Karpas-422 (cell line): ENCODE results near the gene FLOT2. TPM values are rescaled to one million over a fixed set of nuclear protein-coding genes. Genes with fewer than 3 reads are reported as not detected.
A peak's percentile ranks its signal among the peaks of the same experiment; 100 is the strongest.
"Not testable (repeated sequence)": the region's sequence is repeated elsewhere in the genome, so short reads cannot be mapped to it uniquely, and the experiment has no call there.

ENCODE experiments used
- DNase-seq: peaks from one replicate; pipeline ENCODE4 v3.0.0-alpha.2; 2015
- H2AFZ ChIP-seq: fragments of 200-600 bp; sonication (generic); 2 replicates; pipeline ENCODE4 v1.6.1; 2014; ENCODE audit warnings: antibody characterized with exemption, low read length, mixed read lengths
- H3K27ac ChIP-seq: fragments of 200-600 bp; sonication (generic); 2 replicates; pipeline ENCODE4 v1.5.1; 2014; ENCODE audit warnings: mild to moderate bottlenecking, low read length, moderate library complexity
- H3K27me3 ChIP-seq: fragments of 200-600 bp; sonication (generic); 2 replicates; pipeline ENCODE4 v1.6.1; 2014; ENCODE audit warnings: low read length, mixed read lengths
- H3K36me3 ChIP-seq: fragments of 200-600 bp; sonication (generic); 2 replicates; pipeline ENCODE4 v1.6.1; 2014; ENCODE audit warnings: low read length, mixed read lengths; ENCODE audit not compliant: insufficient read depth
- H3K4me1 ChIP-seq: fragments of 200-600 bp; sonication (generic); 2 replicates; pipeline ENCODE4 v1.6.1; 2014; ENCODE audit warnings: mild to moderate bottlenecking, low read length, mixed read lengths
- H3K4me2 ChIP-seq: fragments of 200-600 bp; sonication (generic); 2 replicates; pipeline ENCODE4 v1.6.1; 2014; ENCODE audit warnings: low read length, low read depth, mild to moderate bottlenecking; ENCODE audit not compliant: poor library complexity, severe bottlenecking
- H3K4me3 ChIP-seq: fragments of 200-600 bp; sonication (generic); 2 replicates; pipeline ENCODE4 v1.5.1; 2014; ENCODE audit warnings: mild to moderate bottlenecking, antibody characterized with exemption, low read length, mixed read lengths
- H3K79me2 ChIP-seq: fragments of 200-600 bp; sonication (generic); 2 replicates; pipeline ENCODE4 v1.6.1; 2014; ENCODE audit warnings: mild to moderate bottlenecking, low read length, mixed read lengths
- H3K9ac ChIP-seq: fragments of 200-600 bp; sonication (generic); 2 replicates; pipeline ENCODE4 v1.6.0; 2014; ENCODE audit warnings: low read length
- H3K9me2 ChIP-seq: fragments of 200-600 bp; sonication (generic), shearing (Covaris generic); replicated peaks from 2 replicates; pipeline ENCODE4 v1.6.0; 2014; ENCODE audit warnings: mild to moderate bottlenecking, low read length, moderate library complexity; ENCODE audit not compliant: insufficient read depth
- H3K9me3 ChIP-seq: fragments of 300-700, 200-600 bp; sonication (generic); 2 replicates; pipeline ENCODE4 v1.6.1; 2014; ENCODE audit warnings: low read length, mixed read lengths
- H4K20me1 ChIP-seq: fragments of 200-600 bp; sonication (generic); 2 replicates; pipeline ENCODE4 v1.6.1; 2014; ENCODE audit warnings: mild to moderate bottlenecking, antibody characterized with exemption, low read length, low read depth; ENCODE audit not compliant: insufficient read depth
- total RNA-seq: library from RNA; depleted of rRNA; stranded (reverse); fragments of >200 nt; shearing (Covaris generic); gene quantifications from 2 replicates; pipeline ENCODE4 v1.2.3, GENCODE V29; 2014; ENCODE audit warnings: low replicate concordance

FLOT2 gene
- total RNA-seq, 1 experiment from 2014 or later: 35.8 TPM

GRCh38 chr17:28849281-28849680, 48.3 kb downstream of the FLOT2 start:
- Histone ChIP-seq H3K9ac (no peak overlapping the region), H3K4me1 (peaks cover 4% of the 10 kb centered on the region), H3K4me2 (no peak overlapping the region), H4K20me1 (no peaks in the 10 kb centered on the region), H3K9me3 (no peaks in the 10 kb centered on the region), H3K27me3 (no peaks in the 10 kb centered on the region), H3K9me2 (no peaks in the 10 kb centered on the region), H3K79me2 (no peaks in the 10 kb centered on the region), H3K27ac (no peak overlapping the region), H3K36me3 (no peaks in the 10 kb centered on the region), H3K4me3 (no peak overlapping the region), H2AFZ (no peak overlapping the region)
- DNase-seq: no peak

- not testable (repeated sequence) for H3K4me2 ChIP-seq
These were observed 48.9 kb downstream of the FLOT2 start for GRCh38 chr17:28848667-28849066.

GRCh38 chr17:28846699-28847098, 50.8 kb downstream of the FLOT2 start:
- not testable (repeated sequence) for H3K4me3 ChIP-seq, H3K36me3 ChIP-seq, H2AFZ ChIP-seq, H3K79me2 ChIP-seq, H3K4me1 ChIP-seq, H3K9me3 ChIP-seq, H3K27ac ChIP-seq, H3K27me3 ChIP-seq, H3K9ac ChIP-seq, H3K9me2 ChIP-seq, DNase-seq, H3K4me2 ChIP-seq, H4K20me1 ChIP-seq

More at GRCh38 chr17:28848667-28849066, 48.9 kb downstream of the FLOT2 start:
- not testable (repeated sequence) for H3K9me3 ChIP-seq, H4K20me1 ChIP-seq, H2AFZ ChIP-seq, H3K36me3 ChIP-seq, H3K4me1 ChIP-seq, H3K27me3 ChIP-seq, H3K9me2 ChIP-seq, H3K27ac ChIP-seq, H3K79me2 ChIP-seq, H3K9ac ChIP-seq, H3K4me3 ChIP-seq
- DNase-seq: peak; percentile 82

- Histone ChIP-seq H3K27me3 (no peaks in the 10 kb centered on the region), H3K79me2 (peaks cover 13% of the 10 kb centered on the region), H3K36me3 (no peaks in the 10 kb centered on the region), H3K9me2 (no peaks in the 10 kb centered on the region), H2AFZ (no peak overlapping the region), H3K4me2 (no peak overlapping the region), H3K4me1 (peaks cover 10% of the 10 kb centered on the region), H4K20me1 (no peaks in the 10 kb centered on the region), H3K27ac (no peak overlapping the region), H3K9me3 (no peaks in the 10 kb centered on the region), H3K4me3 (no peak overlapping the region), H3K9ac (no peak overlapping the region)
- DNase-seq: no peak
These were observed 51.3 kb downstream of the FLOT2 start for GRCh38 chr17:28846231-28846630.

GRCh38 chr17:28843816-28844148, 53.8 kb downstream of the FLOT2 start:
- no peaks in the 10 kb centered on the region for H3K36me3 ChIP-seq
- H3K27me3 ChIP-seq: no peaks in the 10 kb centered on the region
- H3K9ac ChIP-seq: no peak overlapping the region
- no peak for DNase-seq
- H3K9me3 ChIP-seq: no peaks in the 10 kb centered on the region
- H3K9me2 ChIP-seq: no peaks in the 10 kb centered on the region
- peaks cover 11% of the 10 kb centered on the region for H3K4me1 ChIP-seq
- H4K20me1 ChIP-seq: no peaks in the 10 kb centered on the region
- H3K79me2 ChIP-seq: peaks cover 35% of the 10 kb centered on the region
- H2AFZ ChIP-seq: no peak overlapping the region
- no peak overlapping the region for H3K4me3 ChIP-seq
- H3K4me2 ChIP-seq: no peak overlapping the region
- H3K27ac ChIP-seq: no peak overlapping the region

- H3K36me3 ChIP-seq: no peaks in the 10 kb centered on the region
- no peaks in the 10 kb centered on the region for H3K9me3 ChIP-seq
- peak within 1 kb of the TSS; percentile 79 for H3K9ac ChIP-seq
- peaks cover 48% of the 10 kb centered on the region for H3K79me2 ChIP-seq
- no peaks in the 10 kb centered on the region for H3K9me2 ChIP-seq
- H2AFZ ChIP-seq: peak within 1 kb of the TSS; percentile 60
- peak within 1 kb of the TSS; percentile 72 for H3K4me3 ChIP-seq
- peak within 1 kb of the TSS; percentile 94 for H3K4me2 ChIP-seq
- peak; percentile 95 for DNase-seq
- no peaks in the 10 kb centered on the region for H3K27me3 ChIP-seq
- H4K20me1 ChIP-seq: no peaks in the 10 kb centered on the region
- H3K4me1 ChIP-seq: peaks cover 11% of the 10 kb centered on the region
- H3K27ac ChIP-seq: peak within 1 kb of the TSS; percentile 25; the same call in 1 of the 2 replicates
These were observed 55.1 kb downstream of the FLOT2 start, which contains the start of gene FAM222B for GRCh38 chr17:28842282-28843012. FAM222B (minus strand) TSS chr17:28842790; CDS start chr17:28766667, 76,123 bp downstream.

GRCh38 chr17:28841901-28842281, 55.6 kb downstream of the FLOT2 start:
- H2AFZ ChIP-seq: peak overlapping the region; percentile 15; the same call in 1 of the 2 replicates
- H3K4me1 ChIP-seq: peaks cover 11% of the 10 kb centered on the region
- H4K20me1 ChIP-seq: no peaks in the 10 kb centered on the region
- H3K9ac ChIP-seq: peak overlapping the region; percentile 79
- peak overlapping the region; percentile 72 for H3K4me3 ChIP-seq
- peak overlapping the region; percentile 94 for H3K4me2 ChIP-seq
- H3K36me3 ChIP-seq: no peaks in the 10 kb centered on the region
- H3K9me3 ChIP-seq: no peaks in the 10 kb centered on the region
- peaks cover 50% of the 10 kb centered on the region for H3K79me2 ChIP-seq
- no peaks in the 10 kb centered on the region for H3K27me3 ChIP-seq
- peak overlapping the region; percentile 25; the same call in 1 of the 2 replicates for H3K27ac ChIP-seq
- H3K9me2 ChIP-seq: no peaks in the 10 kb centered on the region
- DNase-seq: peak; percentile 57

GRCh38 chr17:28839221-28839620, 58.3 kb downstream of the FLOT2 start:
- no peak overlapping the region for H3K4me3 ChIP-seq
- H3K9me2 ChIP-seq: no peaks in the 10 kb centered on the region
- H3K4me2 ChIP-seq: no peak overlapping the region
- peaks cover 73% of the 10 kb centered on the region for H3K79me2 ChIP-seq
- 0 out of 2 replicates have a peak, but pooled peaks cover 3% of the 10 kb centered on the region for H4K20me1 ChIP-seq
- peaks cover 11% of the 10 kb centered on the region for H3K4me1 ChIP-seq
- DNase-seq: no peak
- no peaks in the 10 kb centered on the region for H3K27me3 ChIP-seq
- no peaks in the 10 kb centered on the region for H3K9me3 ChIP-seq
- no peak overlapping the region for H3K27ac ChIP-seq
- H3K36me3 ChIP-seq: peaks cover 4% of the 10 kb centered on the region; the same call in 1 of the 2 replicates
- H2AFZ ChIP-seq: no peak overlapping the region
- no peak overlapping the region for H3K9ac ChIP-seq
